ENCODE measurements around the gene EIF3D.

DNA sequence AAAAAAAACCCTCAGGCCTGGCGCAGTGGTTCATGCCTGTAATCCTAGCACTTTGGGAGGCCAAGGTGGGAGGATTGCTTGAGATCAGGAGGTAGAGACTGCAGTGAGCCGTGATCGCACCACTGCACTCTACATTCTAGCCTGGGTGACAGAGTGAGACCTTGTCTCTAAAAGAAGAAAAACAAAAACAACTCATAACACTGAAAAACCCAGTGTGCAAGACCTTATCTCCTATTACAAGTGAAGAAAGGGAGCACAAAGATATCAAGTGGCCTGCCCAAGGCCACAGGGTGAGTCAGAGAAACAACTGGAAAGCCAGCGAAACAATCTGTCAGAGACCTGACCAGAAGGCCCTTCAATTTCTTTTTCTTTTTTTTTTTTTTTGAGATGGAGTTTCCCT, 50.0 kb downstream of the EIF3D start:
- TF ChIP-seq, protein P1, sequence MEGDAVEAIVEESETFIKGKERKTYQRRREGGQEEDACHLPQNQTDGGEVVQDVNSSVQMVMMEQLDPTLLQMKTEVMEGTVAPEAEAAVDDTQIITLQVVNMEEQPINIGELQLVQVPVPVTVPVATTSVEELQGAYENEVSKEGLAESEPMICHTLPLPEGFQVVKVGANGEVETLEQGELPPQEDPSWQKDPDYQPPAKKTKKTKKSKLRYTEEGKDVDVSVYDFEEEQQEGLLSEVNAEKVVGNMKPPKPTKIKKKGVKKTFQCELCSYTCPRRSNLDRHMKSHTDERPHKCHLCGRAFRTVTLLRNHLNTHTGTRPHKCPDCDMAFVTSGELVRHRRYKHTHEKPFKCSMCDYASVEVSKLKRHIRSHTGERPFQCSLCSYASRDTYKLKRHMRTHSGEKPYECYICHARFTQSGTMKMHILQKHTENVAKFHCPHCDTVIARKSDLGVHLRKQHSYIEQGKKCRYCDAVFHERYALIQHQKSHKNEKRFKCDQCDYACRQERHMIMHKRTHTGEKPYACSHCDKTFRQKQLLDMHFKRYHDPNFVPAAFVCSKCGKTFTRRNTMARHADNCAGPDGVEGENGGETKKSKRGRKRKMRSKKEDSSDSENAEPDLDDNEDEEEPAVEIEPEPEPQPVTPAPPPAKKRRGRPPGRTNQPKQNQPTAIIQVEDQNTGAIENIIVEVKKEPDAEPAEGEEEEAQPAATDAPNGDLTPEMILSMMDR (conservative IDR thresholded peaks at IDR 0.05; ENCODE audit: low read length), result no peak
- no peak for TF ChIP-seq EZH2phosphoT487 (IDR thresholded peaks at IDR 0.05; ENCODE audit: borderline replicate concordance)

All from Loucy (cell line).